GM23338 (cell line): ENCODE data around the gene POC1B. TPM values are rescaled to one million over a fixed set of nuclear protein-coding genes. Genes with fewer than 3 reads are reported as not detected.
"Not testable (repeated sequence)": the region's sequence is repeated elsewhere in the genome, so short reads cannot be mapped to it uniquely, and the experiment has no call there.

Experiments used
- ATAC-seq: fragments of 200-7000 bp; cut with Tn5 transposase; 3 replicates; pipeline ENCODE4 v1.9.1; 2020
- DNase-seq: peaks from one replicate; pipeline ENCODE4 v3.0.0-alpha.2; 2015; ENCODE audit warnings: low spot score
- H2AFZ ChIP-seq: fragments of 200-600 bp; sonication (generic); 2 replicates; pipeline ENCODE4 v1.8.0; 2016; ENCODE audit warnings: antibody characterized with exemption, mild to moderate bottlenecking, moderate library complexity
- H3F3A ChIP-seq: fragments of 200-600 bp; sonication (generic); replicated peaks from 2 replicates; pipeline ENCODE4 v1.8.0; 2017; ENCODE audit warnings: antibody characterized with exemption, mixed run types, low read depth
- H3K27ac ChIP-seq: fragments of 200-600 bp; sonication (generic); 2 replicates; pipeline ENCODE4 v1.6.1; 2016; ENCODE audit warnings: low read depth
- H3K27me3 ChIP-seq: fragments of 200-600 bp; sonication (generic); 2 replicates; pipeline ENCODE4 v1.8.0; 2016; ENCODE audit warnings: mild to moderate bottlenecking, mixed run types, moderate library complexity; ENCODE audit not compliant: insufficient read depth
- H3K36me3 ChIP-seq: fragments of 200-600 bp; sonication (generic); 2 replicates; pipeline ENCODE4 v1.8.0; 2016; ENCODE audit warnings: mild to moderate bottlenecking; ENCODE audit not compliant: insufficient read depth
- H3K4me1 ChIP-seq: fragments of 200-600 bp; sonication (generic); 2 replicates; pipeline ENCODE4 v1.8.0; 2016; ENCODE audit warnings: mild to moderate bottlenecking, moderate library complexity; ENCODE audit not compliant: insufficient read depth
- H3K4me2 ChIP-seq: fragments of 200-600 bp; sonication (generic); 2 replicates; pipeline ENCODE4 v1.7.1; 2017; ENCODE audit warnings: mixed run types
- H3K4me3 ChIP-seq: fragments of 200-600 bp; sonication (generic); 2 replicates; pipeline ENCODE4 v1.6.1; 2016; ENCODE audit warnings: mixed run types
- H3K79me2 ChIP-seq: fragments of 200-600 bp; sonication (generic); replicated peaks from 2 replicates; pipeline ENCODE4 v1.8.0; 2017; ENCODE audit warnings: mild to moderate bottlenecking; ENCODE audit not compliant: insufficient read depth
- H3K9me2 ChIP-seq: fragments of 200-600 bp; sonication (generic); 2 replicates; pipeline ENCODE4 v1.8.0; 2017; ENCODE audit not compliant: insufficient read depth
- H4K20me1 ChIP-seq: fragments of 200-600 bp; sonication (generic); replicated peaks from 2 replicates; pipeline ENCODE4 v1.8.0; 2017; ENCODE audit warnings: mild to moderate bottlenecking; ENCODE audit not compliant: insufficient read depth
- H3K27ac Mint-ChIP-seq: 2 replicates; pipeline ENCODE4 v1.8.0; 2020; ENCODE audit warnings: inconsistent platforms, mild to moderate bottlenecking, moderate library complexity, mixed read lengths
- H3K27me3 Mint-ChIP-seq: 3 replicates; pipeline ENCODE4 v1.8.0; 2022; ENCODE audit warnings: low read depth, mild to moderate bottlenecking, moderate library complexity, mixed read lengths, inconsistent platforms; ENCODE audit not compliant: insufficient read depth, poor library complexity
- H3K36me3 Mint-ChIP-seq: 3 replicates; pipeline ENCODE4 v1.8.0; 2021; ENCODE audit warnings: low read depth, mild to moderate bottlenecking, inconsistent platforms, moderate library complexity, mixed read lengths
- H3K4me1 Mint-ChIP-seq: 3 replicates; pipeline ENCODE4 v1.8.0; 2020; ENCODE audit warnings: mild to moderate bottlenecking, inconsistent platforms, mixed read lengths
- H3K4me3 Mint-ChIP-seq: 3 replicates; pipeline ENCODE4 v1.8.0; 2021; ENCODE audit warnings: moderate library complexity, mild to moderate bottlenecking, inconsistent platforms, mixed read lengths
- H3K9me3 Mint-ChIP-seq: 3 replicates; pipeline ENCODE4 v1.8.0; 2020; ENCODE audit warnings: moderate library complexity, mild to moderate bottlenecking, inconsistent platforms, mixed read lengths
- CREB1 ChIP-seq: fragments of 250-450 bp; sonication (Bioruptor Pico); IDR thresholded peaks from 2 replicates; pipeline ENCODE4 v1.5.0; 2020; ENCODE audit warnings: low read depth, mild to moderate bottlenecking, moderate library complexity
- JUNB ChIP-seq: IDR thresholded peaks from one replicate; pipeline ENCODE4 v1.6.1; 2016; ENCODE audit warnings: antibody characterized with exemption; ENCODE audit not compliant: unreplicated experiment
- NANOG ChIP-seq: IDR thresholded peaks from 2 replicates; pipeline ENCODE4 v1.6.1; 2016; ENCODE audit warnings: antibody characterized with exemption, borderline replicate concordance
- POLR2AphosphoS5 ChIP-seq: IDR thresholded peaks from 2 replicates; pipeline ENCODE4 v1.6.1; 2016; ENCODE audit warnings: antibody characterized with exemption, low read depth
- STAT1 ChIP-seq: IDR thresholded peaks from one replicate; pipeline ENCODE4 v1.6.1; 2016; ENCODE audit warnings: antibody characterized with exemption; ENCODE audit not compliant: unreplicated experiment
- ZNF114 ChIP-seq: fragments of 250-450 bp; sonication (Bioruptor Pico); IDR thresholded peaks from 2 replicates; pipeline ENCODE4 v1.5.0; 2020; ENCODE audit warnings: mild to moderate bottlenecking, moderate library complexity
- ZNF331 ChIP-seq: fragments of 250-450 bp; sonication (Bioruptor Pico); IDR thresholded peaks from 2 replicates; pipeline ENCODE4 v1.5.0; 2020; ENCODE audit warnings: low read depth, mild to moderate bottlenecking, moderate library complexity
- polyA plus RNA-seq: library from polyadenylated mRNA; unstranded; fragments of >200 nt; fragmentation: Nextera tagmentation; extraction: Ambion mirVana; gene quantifications from 2 replicates; pipeline ENCODE4 v1.2.1, GENCODE V29; 2016
- total RNA-seq: library from RNA; depleted of rRNA; stranded (reverse); fragments of >200 nt; shearing (Covaris generic); gene quantifications from 2 replicates; pipeline ENCODE4 v1.2.3, GENCODE V29; 2014
- TF ChIP-seq, protein P1 (sequence below): IDR thresholded peaks from one replicate; pipeline ENCODE4 v1.6.1; 2018; ENCODE audit warnings: antibody characterized with exemption; ENCODE audit not compliant: unreplicated experiment
- TF ChIP-seq, protein P2 (sequence below): IDR thresholded peaks from 2 replicates; pipeline ENCODE4 v1.6.1; 2016; ENCODE audit warnings: antibody characterized with exemption
- TF ChIP-seq, protein P3 (sequence below), 2 experiments: fragments of 200-600 bp in 1 of 2; sonication (generic) in 1 of 2; conservative IDR thresholded peaks; 2 replicates each; pipeline versions ENCODE4 v1.5.1 to v1.6.1; 2016 to 2017; ENCODE audit warnings: antibody characterized with exemption in 2 of 2, low read depth in 2 of 2, mild to moderate bottlenecking in 2 of 2, moderate library complexity in 1 of 2

POC1B gene
- total and polyA plus RNA-seq, 2 experiments from 2014 or later: 11.8 to 17.5 TPM

DNA sequence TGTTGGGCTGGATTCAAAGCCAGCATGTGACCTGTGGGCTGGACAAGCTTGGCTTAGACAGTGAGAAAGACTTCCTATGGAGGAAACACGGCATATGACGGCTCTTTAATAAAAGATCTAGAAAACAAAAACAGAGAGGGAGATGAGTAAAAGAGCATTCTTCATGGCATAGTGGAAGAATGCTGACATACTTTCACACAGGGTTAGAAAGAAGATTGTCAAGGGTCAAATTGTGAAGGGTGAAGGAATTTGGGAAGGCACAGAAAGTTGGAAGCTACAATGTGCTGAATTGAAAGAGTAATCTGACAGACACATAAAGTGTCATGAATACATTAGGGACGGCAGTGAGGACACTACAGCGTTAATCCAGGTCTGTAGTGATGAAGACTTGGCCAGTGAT is 64.7 kb downstream of the POC1B start (continued):
- TF ChIP-seq, protein P1, sequence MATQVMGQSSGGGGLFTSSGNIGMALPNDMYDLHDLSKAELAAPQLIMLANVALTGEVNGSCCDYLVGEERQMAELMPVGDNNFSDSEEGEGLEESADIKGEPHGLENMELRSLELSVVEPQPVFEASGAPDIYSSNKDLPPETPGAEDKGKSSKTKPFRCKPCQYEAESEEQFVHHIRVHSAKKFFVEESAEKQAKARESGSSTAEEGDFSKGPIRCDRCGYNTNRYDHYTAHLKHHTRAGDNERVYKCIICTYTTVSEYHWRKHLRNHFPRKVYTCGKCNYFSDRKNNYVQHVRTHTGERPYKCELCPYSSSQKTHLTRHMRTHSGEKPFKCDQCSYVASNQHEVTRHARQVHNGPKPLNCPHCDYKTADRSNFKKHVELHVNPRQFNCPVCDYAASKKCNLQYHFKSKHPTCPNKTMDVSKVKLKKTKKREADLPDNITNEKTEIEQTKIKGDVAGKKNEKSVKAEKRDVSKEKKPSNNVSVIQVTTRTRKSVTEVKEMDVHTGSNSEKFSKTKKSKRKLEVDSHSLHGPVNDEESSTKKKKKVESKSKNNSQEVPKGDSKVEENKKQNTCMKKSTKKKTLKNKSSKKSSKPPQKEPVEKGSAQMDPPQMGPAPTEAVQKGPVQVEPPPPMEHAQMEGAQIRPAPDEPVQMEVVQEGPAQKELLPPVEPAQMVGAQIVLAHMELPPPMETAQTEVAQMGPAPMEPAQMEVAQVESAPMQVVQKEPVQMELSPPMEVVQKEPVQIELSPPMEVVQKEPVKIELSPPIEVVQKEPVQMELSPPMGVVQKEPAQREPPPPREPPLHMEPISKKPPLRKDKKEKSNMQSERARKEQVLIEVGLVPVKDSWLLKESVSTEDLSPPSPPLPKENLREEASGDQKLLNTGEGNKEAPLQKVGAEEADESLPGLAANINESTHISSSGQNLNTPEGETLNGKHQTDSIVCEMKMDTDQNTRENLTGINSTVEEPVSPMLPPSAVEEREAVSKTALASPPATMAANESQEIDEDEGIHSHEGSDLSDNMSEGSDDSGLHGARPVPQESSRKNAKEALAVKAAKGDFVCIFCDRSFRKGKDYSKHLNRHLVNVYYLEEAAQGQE: no peak
- TF ChIP-seq, protein P2, sequence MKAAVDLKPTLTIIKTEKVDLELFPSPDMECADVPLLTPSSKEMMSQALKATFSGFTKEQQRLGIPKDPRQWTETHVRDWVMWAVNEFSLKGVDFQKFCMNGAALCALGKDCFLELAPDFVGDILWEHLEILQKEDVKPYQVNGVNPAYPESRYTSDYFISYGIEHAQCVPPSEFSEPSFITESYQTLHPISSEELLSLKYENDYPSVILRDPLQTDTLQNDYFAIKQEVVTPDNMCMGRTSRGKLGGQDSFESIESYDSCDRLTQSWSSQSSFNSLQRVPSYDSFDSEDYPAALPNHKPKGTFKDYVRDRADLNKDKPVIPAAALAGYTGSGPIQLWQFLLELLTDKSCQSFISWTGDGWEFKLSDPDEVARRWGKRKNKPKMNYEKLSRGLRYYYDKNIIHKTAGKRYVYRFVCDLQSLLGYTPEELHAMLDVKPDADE: no peak
- TF ChIP-seq POLR2AphosphoS5 (no peak), ZNF114 (CRISPR knock-in tag) (no peak), STAT1 (no peak), JUNB (no peak), NANOG (no peak), CREB1 (CRISPR knock-in tag) (no peak), ZNF331 (CRISPR knock-in tag) (no peak)
- TF ChIP-seq, protein P3, sequence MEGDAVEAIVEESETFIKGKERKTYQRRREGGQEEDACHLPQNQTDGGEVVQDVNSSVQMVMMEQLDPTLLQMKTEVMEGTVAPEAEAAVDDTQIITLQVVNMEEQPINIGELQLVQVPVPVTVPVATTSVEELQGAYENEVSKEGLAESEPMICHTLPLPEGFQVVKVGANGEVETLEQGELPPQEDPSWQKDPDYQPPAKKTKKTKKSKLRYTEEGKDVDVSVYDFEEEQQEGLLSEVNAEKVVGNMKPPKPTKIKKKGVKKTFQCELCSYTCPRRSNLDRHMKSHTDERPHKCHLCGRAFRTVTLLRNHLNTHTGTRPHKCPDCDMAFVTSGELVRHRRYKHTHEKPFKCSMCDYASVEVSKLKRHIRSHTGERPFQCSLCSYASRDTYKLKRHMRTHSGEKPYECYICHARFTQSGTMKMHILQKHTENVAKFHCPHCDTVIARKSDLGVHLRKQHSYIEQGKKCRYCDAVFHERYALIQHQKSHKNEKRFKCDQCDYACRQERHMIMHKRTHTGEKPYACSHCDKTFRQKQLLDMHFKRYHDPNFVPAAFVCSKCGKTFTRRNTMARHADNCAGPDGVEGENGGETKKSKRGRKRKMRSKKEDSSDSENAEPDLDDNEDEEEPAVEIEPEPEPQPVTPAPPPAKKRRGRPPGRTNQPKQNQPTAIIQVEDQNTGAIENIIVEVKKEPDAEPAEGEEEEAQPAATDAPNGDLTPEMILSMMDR (conservative IDR thresholded peaks at IDR 0.05; ENCODE audit: low read depth in 2 of 2): no peak

DNA sequence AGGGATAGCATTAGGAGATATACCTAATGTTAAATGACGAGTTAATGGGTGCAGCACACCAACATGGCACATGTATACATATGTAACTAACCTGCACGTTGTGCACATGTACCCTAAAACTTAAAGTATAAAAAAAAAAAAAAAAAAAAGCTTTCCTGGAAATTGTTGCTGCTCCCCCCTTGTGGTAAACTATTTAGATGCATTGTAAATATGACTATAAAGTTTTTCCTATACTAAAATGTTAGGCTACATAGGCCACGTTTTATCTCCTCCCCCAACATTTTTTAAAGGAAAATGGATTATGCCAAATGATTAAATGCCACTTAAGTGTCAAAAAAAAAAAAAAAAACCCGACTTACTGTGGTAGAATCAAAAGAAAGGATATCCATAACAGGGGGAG is 66.6 kb downstream of the POC1B start:
- H3K9me2 ChIP-seq, H3F3A ChIP-seq, H3K4me3 Mint-ChIP-seq, H3K79me2 ChIP-seq, H3K36me3 Mint-ChIP-seq, H3K27me3 Mint-ChIP-seq, H3K27me3 ChIP-seq, H3K9me3 Mint-ChIP-seq, ATAC-seq, H3K27ac Mint-ChIP-seq, H3K36me3 ChIP-seq, H4K20me1 ChIP-seq, H2AFZ ChIP-seq, H3K4me3 ChIP-seq, H3K27ac ChIP-seq, DNase-seq, H3K4me2 ChIP-seq: not testable (repeated sequence)
- TF ChIP-seq, protein P3 (conservative IDR thresholded peaks at IDR 0.05; ENCODE audit: low read depth in 2 of 2): peak in 1 of 2 experiments; percentile 35; a peak in 3 of 4 replicates
- H3K4me1 ChIP-seq: peaks cover 16% of the 10 kb centered on the region; the same call in 1 of the 2 replicates
- H3K4me1 Mint-ChIP-seq: peaks cover 34% of the 10 kb centered on the region
